ENCODE data around the gene PGLYRP3. TPM values are rescaled to one million over a fixed set of nuclear protein-coding genes. Genes with fewer than 3 reads are reported as not detected.

The PGLYRP3 gene
- total RNA-seq, 1 donor from 2014 or later: 0.53 TPM

- no peak for TF ChIP-seq CTCF (IDR thresholded peaks at IDR 0.05; ENCODE audit: insufficient read depth, low read length, severe bottlenecking)
- FAIRE-seq: no peak
- H3K36me3 ChIP-seq (ENCODE audit: control insufficient read depth, insufficient read depth, low read length): no peaks in the 10 kb centered on the region
- no peak for DNase-seq (ENCODE audit: low read depth)
- peaks cover 31% of the 10 kb centered on the region for H3K27me3 ChIP-seq (ENCODE audit: control insufficient read depth, insufficient read depth, low read length)
- H3K4me3 ChIP-seq (ENCODE audit: low read depth, low read length): no peak overlapping the region
Observed at GRCh38 chr1:153262462-153263157, 50.1 kb downstream of the PGLYRP3 start.

GRCh38 chr1:153262070-153262366 is 50.7 kb downstream of the PGLYRP3 start:
- FAIRE-seq (no peak), DNase-seq (ENCODE audit: low read depth) (no peak)
- Histone ChIP-seq H3K27me3 (ENCODE audit: control insufficient read depth, insufficient read depth, low read length) (peaks cover 31% of the 10 kb centered on the region), H3K36me3 (ENCODE audit: control insufficient read depth, insufficient read depth, low read length) (no peaks in the 10 kb centered on the region), H3K4me3 (ENCODE audit: low read depth, low read length) (no peak overlapping the region)
- TF ChIP-seq CTCF (IDR thresholded peaks at IDR 0.05; ENCODE audit: insufficient read depth, low read length, severe bottlenecking): no peak

- DNase-seq (ENCODE audit: low read depth): no peak
- peaks cover 31% of the 10 kb centered on the region for H3K27me3 ChIP-seq (ENCODE audit: control insufficient read depth, insufficient read depth, low read length)
- no peaks in the 10 kb centered on the region for H3K36me3 ChIP-seq (ENCODE audit: control insufficient read depth, insufficient read depth, low read length)
- H3K4me3 ChIP-seq (ENCODE audit: low read depth, low read length): peak overlapping the region; percentile 12
- FAIRE-seq: no peak
- TF ChIP-seq CTCF (IDR thresholded peaks at IDR 0.05; ENCODE audit: insufficient read depth, low read length, severe bottlenecking): no peak
Observed at GRCh38 chr1:153261281-153262069, 51.3 kb downstream of the PGLYRP3 start.

- Histone ChIP-seq H3K27me3 (ENCODE audit: control insufficient read depth, insufficient read depth, low read length) (peaks cover 31% of the 10 kb centered on the region), H3K4me3 (ENCODE audit: low read depth, low read length) (no peak overlapping the region), H3K36me3 (ENCODE audit: control insufficient read depth, insufficient read depth, low read length) (no peaks in the 10 kb centered on the region)
- peak; percentile 3 for DNase-seq (ENCODE audit: low read depth)
- no peak for FAIRE-seq
- no peak for TF ChIP-seq CTCF (IDR thresholded peaks at IDR 0.05; ENCODE audit: insufficient read depth, low read length, severe bottlenecking)
Observed at GRCh38 chr1:153260585-153261280, 52.0 kb downstream of the PGLYRP3 start.

- peaks cover 30% of the 10 kb centered on the region for H3K27me3 ChIP-seq (ENCODE audit: control insufficient read depth, insufficient read depth, low read length)
- FAIRE-seq: peak; percentile 32
- no peak for TF ChIP-seq CTCF (IDR thresholded peaks at IDR 0.05; ENCODE audit: insufficient read depth, low read length, severe bottlenecking)
- no peaks in the 10 kb centered on the region for H3K36me3 ChIP-seq (ENCODE audit: control insufficient read depth, insufficient read depth, low read length)
- DNase-seq (ENCODE audit: low read depth): no peak
- no peak within 1 kb of the TSS for H3K4me3 ChIP-seq (ENCODE audit: low read depth, low read length)
Observed at GRCh38 chr1:153259387-153259786, 53.4 kb downstream of the PGLYRP3 start, which contains the start of gene LORICRIN. Gene LORICRIN (plus strand): TSS chr1:153259687. CDS start chr1:153260950, 1,263 bp downstream.

Measured in bronchial epithelial cell (primary cell).